Measurements from ENCODE around the gene SLC25A12.
"Not testable (repeated sequence)": the region's sequence is repeated elsewhere in the genome, so short reads cannot be mapped to it uniquely, and the experiment has no call there.

The SLC25A12 gene

GRCh38 chr2:171791361-171791760 is 102.7 kb downstream of the SLC25A12 start:
- DNase-seq (ENCODE audit: low spot score), result no peak

GRCh38 chr2:171789956-171790355 is 104.1 kb downstream of the SLC25A12 start:
- no peak for DNase-seq (ENCODE audit: low spot score)

GRCh38 chr2:171788316-171788993 is 105.6 kb downstream of the SLC25A12 start:
- DNase-seq (ENCODE audit: low spot score), result no peak

GRCh38 chr2:171787333-171788072 is 106.5 kb downstream of the SLC25A12 start:
- DNase-seq (ENCODE audit: low spot score), result no peak

GRCh38 chr2:171785450-171785849 is 108.6 kb downstream of the SLC25A12 start:
- no peak for DNase-seq (ENCODE audit: low spot score)

GRCh38 chr2:171778515-171778914 is 115.5 kb downstream of the SLC25A12 start:
- no peak for DNase-seq (ENCODE audit: low spot score)

- not testable (repeated sequence) for DNase-seq (ENCODE audit: low spot score)
Measured at GRCh38 chr2:171774581-171774980, 119.5 kb downstream of the SLC25A12 start.

- DNase-seq (ENCODE audit: low spot score), result no peak
Measured at GRCh38 chr2:171772373-171772772, 121.7 kb downstream of the SLC25A12 start.

GRCh38 chr2:171771463-171771862 is 122.6 kb downstream of the SLC25A12 start:
- no peak for DNase-seq (ENCODE audit: low spot score)

- DNase-seq (ENCODE audit: low spot score), result no peak
Measured at GRCh38 chr2:171763602-171764001, 130.4 kb downstream of the SLC25A12 start.

- no peak for DNase-seq (ENCODE audit: low spot score)
Measured at GRCh38 chr2:171762879-171763573, 131.0 kb downstream of the SLC25A12 start.

- DNase-seq (ENCODE audit: low spot score), result not testable (repeated sequence)
Measured at GRCh38 chr2:171761176-171761575, 132.9 kb downstream of the SLC25A12 start.

- not testable (repeated sequence) for DNase-seq (ENCODE audit: low spot score)
Measured at GRCh38 chr2:171758762-171759161, 135.3 kb downstream of the SLC25A12 start.

GRCh38 chr2:171754254-171754939 is 139.6 kb downstream of the SLC25A12 start:
- no peak for DNase-seq (ENCODE audit: low spot score)

- DNase-seq (ENCODE audit: low spot score), result no peak
Measured at GRCh38 chr2:171747371-171747770, 146.7 kb downstream of the SLC25A12 start.

GRCh38 chr2:171745806-171746205 is 148.2 kb downstream of the SLC25A12 start:
- no peak for DNase-seq (ENCODE audit: low spot score)

GRCh38 chr2:171745141-171745540 is 148.9 kb downstream of the SLC25A12 start:
- no peak for DNase-seq (ENCODE audit: low spot score)

GRCh38 chr2:171742760-171743159 is 151.3 kb downstream of the SLC25A12 start:
- DNase-seq (ENCODE audit: low spot score), result no peak

- no peak for DNase-seq (ENCODE audit: low spot score)
Measured at GRCh38 chr2:171741189-171741588, 152.9 kb downstream of the SLC25A12 start.

GRCh38 chr2:171735991-171736710 is 157.9 kb downstream of the SLC25A12 start:
- DNase-seq (ENCODE audit: low spot score), result no peak

Measured in iPS-NIHi11 (cell line).